ENCODE results near the gene CCL4.
"Not testable (repeated sequence)": the region's sequence is repeated elsewhere in the genome, so short reads cannot be mapped to it uniquely, and the experiment has no call there.

Gene CCL4

DNA sequence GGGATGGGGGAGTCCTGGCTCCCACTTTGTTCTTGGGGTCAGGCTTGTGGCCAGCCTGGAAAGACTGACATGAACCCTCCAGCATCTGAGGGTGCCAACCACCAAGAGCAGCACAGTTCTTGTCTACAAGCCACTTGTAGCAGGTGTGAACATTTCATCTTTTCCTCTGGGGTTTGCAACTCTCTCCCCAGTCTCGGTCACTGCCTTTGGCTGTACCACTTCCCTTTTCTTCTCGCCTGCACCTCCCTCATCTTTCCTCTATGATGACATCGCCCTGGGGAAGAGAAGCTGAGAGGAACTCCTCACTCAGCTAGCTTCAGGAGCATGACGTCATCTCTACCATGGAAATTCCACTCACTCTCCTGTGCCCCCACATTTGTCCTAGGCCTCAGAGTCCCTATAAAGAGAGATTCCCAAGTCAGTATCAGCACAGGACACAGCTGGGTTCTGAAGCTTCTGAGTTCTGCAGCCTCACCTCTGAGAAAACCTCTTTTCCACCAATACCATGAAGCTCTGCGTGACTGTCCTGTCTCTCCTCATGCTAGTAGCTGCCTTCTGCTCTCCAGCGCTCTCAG lies at the start of gene CCL4:
Gene CCL4 (plus strand): TSS at position 427 of the 575 bp plus-strand sequence. CDS start 79 bp downstream, at position 506.
- DNase-seq, result not testable (repeated sequence)

DNA sequence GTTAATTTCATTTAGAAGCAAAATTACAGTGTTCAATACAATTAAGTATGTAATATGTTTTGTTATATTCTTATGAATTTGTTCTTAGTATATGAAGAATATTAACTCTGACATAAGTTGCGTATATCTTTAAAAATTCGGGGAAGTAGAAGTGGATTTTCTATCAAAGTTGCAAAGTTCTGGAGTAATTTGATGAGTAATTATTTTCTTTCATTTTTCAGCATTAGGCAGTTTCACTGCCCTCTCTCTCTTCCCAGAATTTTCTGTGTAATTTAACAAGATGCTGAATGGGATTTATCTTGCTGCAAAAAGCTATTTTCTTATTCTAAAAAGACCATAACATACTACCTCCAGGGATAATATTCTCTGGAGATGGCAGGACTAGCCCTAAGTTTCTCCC lies 48.5 kb upstream of the CCL4 start:
- DNase-seq, result no peak

DNA sequence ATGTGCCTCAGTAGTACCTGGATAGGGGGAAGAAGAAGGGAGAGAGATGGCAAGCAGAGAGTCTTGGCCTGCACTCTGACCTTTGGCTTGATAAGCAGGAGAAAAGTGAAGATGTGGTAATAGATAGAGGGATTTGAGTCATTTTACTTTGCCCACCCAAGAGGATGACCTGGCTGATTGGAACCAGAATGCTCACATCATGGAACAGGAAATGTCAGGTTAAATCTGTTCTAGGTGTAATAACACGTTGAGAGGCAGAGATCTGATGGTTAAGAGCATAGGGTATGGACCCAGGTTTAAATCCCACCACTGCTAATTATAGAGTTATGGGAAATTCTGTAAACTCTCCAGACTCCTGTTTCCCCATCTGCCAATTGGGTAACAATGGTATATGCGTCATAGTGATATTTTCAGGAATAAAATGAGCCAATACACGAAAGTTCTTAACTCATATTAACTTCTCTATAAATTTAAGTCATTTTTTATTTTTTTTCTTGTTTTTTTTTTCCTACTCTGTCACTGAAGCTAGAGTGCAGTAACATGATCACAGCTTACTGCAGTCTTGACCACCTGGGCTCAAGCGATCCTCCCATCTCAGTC lies 47.6 kb upstream of the CCL4 start:
- DNase-seq, result no peak

DNA sequence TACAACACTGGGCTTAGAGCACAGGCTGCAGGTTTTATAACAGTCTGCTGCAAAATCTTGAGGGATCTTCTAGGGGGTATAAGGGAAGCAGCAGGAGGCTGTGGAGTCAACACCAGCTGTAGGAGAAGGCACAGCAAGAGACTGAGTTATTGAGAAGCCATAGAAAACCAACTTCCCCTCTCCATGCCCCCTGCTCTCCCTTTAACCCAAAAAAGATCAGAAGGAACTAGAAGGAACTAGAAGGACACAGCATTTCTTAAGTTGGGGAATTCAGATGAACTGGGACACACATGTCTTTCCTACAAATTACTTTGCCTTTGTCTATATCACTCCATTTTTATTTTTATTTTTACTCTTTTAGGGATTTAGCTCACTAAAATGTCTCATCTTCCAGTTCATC lies 45.7 kb upstream of the CCL4 start:
- DNase-seq, result no peak

DNA sequence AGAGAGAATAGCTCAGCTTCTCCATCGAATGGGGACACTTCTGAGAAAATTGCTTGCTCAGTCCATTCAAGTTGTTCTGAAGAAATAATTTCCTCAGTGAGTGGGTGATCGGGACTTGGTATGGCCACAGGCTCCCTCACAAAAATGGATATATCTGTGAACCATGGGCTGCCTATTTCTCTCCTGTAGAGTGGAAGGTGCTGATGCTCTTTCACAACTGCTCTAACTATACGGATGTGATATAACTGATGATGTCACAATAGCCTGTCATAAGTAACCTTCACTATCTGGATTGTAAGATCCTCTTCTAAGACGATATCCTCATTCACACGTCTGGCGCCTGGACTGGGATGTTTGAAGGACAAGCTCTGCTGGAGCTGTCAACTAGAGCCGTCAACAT lies 44.2 kb upstream of the CCL4 start:
- no peak for DNase-seq

DNA sequence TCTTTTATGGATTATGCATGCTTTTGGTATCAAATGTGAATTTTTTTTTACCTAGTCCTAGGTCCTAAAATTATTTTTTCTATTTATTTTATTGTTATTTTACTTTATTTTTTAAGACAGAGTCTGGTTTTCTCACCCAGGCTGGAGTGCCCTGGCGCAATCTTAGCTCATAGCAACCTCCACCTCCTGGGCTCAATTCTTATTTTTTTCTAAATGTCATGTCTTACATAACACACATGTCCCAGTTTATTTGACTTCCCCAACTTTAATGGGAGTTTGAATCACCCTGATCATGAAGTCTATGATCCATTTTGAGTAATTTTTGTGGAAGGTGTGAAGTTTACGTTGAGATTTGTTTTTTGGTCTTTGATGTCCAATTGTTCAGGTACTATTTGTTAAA lies 42.8 kb upstream of the CCL4 start:
- DNase-seq, result no peak

DNA sequence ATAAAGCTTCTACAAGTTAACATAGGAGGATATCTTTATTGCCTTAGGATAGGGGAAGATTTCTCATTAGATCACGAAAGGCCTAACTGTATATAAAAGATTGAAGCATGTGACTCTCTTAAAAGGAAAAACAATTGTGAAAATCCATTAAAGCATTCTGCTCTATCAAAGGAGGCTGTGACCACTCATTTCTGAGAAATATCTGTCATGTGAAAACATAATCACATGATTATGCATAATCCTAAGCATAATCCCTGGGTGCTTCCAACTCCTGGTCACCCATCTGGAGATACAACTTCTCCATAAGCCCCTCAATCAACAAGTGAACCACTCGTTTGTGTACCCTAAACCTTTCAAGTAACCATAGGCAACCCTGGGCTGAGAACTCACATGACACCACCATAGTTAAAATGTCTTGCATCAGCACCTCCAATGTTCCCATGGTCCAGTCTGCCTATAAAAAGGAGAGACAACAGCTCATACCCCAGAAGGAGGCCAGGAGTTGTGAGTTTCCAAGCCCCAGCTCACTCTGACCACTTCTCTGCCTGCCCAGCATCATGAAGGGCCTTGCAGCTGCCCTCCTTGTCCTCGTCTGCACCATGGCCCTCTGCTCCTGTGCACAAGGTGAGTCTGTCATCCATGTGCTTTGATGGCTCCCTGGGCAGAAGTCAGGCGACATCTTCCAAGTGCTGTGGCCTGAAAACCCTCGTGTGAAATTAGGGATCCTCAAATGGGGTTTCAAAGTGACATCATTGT lies 39.7 kb upstream of the CCL4 start, which contains the start of gene CCL18:
Gene CCL18 (plus strand): TSS at position 487 of the 756 bp plus-strand sequence. CDS start 71 bp downstream, at position 558.
- no peak for DNase-seq

DNA sequence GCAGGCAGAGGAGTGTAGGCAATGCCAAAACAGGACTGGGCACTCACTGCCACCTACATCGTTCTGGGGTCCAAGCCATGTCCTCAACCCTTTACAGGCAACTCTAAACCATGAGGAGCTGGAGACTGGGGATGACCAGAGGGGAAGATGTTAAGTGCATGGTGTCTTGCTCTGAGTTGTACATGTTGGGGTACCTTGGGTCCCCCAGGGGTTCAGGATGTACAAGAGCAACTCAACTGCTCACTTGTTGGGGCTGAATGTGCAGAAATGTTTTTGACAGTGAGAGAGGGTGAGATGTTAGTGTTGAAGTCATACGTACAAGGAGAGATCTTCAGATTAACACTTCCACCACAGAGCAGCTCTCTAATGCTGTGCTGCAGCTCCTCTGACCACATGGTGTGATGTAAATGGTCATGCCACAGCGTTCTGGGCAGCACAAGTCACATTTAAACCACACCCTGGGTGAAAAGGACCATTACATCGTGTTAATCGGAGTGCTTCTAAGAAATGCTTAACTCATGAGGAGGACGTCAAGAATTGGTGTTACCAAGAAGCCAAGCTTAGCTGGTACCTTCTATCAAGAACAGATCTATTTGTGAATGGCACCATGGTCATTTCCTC lies 37.2 kb upstream of the CCL4 start:
- no peak for DNase-seq

DNA sequence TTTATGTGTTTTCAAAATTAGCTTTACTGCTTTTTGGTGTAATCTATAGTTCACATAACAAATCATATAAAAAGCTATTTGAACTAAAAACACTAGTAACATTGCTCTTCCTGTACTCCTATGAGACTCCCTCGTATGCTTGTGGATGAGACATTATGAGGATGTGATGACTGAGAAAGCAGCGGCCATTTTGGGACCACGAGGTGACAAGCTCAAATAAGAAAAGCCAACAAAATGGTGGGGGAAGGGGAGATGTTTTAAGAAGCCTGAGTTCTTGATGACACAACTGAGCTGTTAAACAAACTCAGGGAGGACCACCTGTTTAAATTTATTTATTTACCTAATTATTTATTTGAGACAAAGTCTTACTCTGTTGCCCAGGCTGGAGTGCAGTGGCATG lies 35.1 kb upstream of the CCL4 start:
- no peak for DNase-seq

DNA sequence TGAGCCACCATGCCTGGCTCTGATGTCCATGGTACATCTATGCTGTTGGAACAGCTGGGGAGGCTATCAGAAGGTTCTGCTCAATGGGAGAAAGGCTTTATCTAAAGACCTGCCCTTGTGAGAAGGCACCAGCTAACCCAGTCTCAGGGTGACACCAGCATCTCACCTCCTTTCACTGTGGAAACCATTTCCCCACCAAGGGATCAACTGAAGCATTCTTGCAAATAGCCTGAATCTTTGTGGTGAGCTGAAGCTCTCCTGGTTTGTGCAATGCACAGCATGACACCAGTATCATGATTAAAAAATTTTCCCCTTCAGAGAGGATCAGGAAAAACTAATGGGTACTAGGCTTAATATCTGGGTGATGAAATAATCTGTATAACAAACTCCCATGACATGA lies 34.5 kb upstream of the CCL4 start:
- DNase-seq, result no peak

DNA sequence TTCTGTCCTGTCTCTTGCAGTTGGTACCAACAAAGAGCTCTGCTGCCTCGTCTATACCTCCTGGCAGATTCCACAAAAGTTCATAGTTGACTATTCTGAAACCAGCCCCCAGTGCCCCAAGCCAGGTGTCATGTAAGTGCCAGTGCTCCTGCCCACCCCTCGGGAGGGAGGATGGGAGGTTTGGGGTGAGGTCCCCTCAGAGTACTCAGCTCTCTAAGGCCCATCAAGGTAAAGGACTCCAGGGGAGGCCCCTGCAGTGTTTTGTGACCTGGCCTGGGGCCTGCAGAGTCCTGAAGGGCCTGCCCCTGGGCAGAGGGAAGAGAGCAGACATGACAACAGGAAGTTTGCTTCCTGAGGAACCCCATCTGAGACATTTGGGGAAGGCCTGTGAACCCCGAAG lies 33.2 kb upstream of the CCL4 start:
- no peak for DNase-seq

DNA sequence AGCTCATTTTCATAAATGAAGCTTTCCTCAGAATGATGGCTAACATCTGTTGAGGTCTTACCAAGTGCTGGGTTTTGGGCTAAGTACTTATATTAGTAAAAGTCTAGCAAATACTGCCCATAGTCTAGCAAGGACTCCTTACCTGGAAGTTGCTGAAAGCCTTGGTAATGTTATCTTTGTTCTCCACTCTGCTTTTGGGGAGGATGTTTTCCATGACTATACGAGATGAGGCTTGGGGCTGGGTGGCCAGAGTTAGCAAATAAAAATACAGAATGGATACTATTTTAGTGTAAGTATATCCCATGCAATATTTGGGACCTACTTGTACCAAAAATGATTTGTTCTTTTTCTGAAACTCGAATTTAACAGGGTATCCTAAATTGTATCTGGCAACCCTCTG lies 31.9 kb upstream of the CCL4 start:
- DNase-seq, result no peak

DNA sequence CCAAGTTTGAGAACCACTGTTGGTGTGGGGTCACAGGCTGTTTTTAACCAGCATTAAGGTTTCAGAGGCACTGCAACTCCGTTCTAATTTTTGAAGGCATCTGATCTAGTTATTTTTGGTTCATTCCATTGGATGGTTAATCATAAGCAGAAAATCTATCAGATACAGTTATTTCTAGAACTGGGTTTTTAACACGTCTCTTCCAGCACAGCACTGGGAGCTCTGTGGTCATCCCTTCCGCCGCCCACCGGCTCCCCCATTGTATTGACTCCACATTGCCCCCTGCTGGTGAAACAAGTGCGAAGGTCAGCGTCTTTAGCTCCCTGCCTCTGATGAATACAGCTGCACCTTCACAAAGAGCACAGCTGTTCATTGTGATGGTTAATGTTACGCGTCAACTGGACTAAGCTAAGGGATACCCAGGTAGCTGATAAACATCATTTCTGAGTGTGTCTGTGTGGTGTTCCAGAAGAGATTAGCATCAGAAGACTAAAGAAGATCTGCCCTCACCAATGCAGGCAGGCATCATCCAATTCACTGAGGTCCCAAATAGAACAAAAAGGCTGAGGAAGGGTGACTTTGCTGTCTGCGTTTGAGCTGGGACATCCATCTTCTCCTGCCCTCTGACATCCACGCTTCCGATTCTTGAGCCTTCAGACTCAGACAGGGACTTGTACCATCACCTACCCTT lies 31.1 kb upstream of the CCL4 start:
- peak; percentile 14 for DNase-seq

DNA sequence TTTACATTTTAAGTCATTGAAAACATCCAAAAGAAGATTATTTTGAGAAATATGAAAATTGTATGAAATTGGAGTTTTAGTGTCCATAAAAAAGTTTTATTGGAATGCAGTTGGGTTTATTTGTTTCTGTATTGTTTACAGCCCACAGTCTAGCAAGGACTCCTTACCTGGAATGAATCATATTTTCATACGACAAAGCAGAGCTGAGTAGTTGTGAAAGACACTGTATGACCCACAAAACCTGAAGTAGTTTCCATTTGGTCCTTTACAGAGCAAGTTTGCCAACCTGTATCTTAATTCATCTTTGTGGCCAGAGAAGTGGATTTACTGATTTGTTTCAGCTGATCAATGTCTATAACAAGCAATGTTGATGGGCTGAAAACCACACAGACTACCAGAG lies 29.3 kb upstream of the CCL4 start:
- DNase-seq, result no peak

DNA sequence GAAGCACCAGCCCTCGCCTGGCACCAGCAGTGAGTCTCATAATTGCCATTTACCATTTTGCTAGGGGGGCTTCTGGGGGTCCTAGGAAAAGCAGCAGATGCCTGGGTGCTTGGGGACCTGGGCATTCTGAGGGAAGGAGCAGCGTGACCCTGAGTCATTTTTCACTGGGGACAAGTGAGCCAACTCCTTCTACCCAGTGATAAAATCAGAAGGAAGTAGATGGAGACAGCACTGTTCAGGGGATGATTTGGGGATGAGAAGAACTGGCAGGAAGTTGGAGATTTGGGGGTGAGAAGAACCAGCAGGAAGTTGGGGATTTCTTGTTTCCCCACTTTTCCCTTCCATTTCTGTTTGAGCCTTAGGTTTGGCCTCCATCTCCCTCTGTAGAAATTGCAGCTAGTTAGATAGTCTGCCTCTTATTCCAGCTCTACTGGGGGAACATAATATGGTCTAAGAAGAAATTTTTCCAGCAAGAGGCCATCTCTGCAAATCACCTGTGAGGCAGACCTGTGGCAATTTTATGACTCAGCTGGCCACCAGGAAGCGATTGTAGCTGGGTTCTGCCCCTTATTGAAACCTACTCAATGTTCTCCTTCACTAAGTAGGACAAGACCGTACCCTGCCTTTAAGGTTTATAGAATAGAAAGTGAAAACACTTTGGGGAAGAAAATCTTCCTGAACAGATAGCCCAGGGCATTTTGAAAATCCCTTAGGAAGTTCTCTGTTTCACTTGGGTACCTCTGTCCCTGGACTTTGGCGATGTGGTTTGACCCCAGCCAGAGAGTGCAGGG lies 21.8 kb upstream of the CCL4 start:
- not testable (repeated sequence) for DNase-seq

DNA sequence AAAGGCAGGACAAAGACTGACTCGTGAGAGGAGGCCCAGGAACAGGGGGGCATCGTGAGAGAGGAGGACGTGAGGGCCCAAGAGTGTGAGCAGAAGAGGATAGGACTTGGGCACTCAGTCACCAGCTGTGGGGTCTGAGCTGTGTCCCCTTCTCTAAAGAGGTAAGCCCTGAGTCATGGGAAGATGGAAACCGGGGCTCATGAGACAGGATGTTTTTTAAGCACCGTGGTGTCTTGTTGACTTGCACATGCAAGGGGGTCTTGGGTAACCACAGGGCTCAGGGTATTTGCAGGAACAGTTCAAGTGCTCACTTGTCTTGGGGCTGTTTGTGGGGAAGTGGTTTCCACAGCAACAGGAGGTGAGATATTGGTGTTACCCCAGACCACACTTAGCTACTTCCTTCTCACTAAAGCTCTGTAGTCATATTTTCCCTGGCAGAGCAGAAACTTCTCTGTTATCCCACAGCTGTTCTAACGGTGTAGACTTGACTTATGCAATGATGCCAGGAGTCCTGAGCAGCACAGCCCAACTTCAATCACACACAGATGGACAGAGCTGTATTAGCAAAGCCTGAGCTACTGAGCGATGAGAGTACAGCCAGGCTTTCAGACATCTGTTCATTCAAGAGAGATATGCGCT lies 21.0 kb upstream of the CCL4 start:
- not testable (repeated sequence) for DNase-seq

DNA sequence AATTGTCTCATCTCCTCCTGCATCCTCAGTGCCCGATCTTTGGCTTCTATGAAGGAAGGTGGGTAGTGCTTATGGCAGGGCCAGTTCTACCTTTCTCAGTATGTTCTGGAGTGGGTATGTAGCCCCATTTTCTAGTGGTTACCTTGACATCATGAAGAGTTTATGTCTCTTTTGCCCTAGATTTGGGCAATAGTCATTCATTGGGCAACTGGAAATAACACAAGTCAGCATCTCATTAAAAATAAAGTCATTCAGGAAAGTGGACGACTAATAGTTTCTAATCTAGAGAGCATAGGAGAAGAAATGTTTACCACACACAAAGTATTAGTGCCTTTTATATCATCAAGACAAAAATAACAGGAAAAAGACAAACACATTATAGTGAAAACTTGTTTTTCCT lies 19.9 kb upstream of the CCL4 start:
- not testable (repeated sequence) for DNase-seq

DNA sequence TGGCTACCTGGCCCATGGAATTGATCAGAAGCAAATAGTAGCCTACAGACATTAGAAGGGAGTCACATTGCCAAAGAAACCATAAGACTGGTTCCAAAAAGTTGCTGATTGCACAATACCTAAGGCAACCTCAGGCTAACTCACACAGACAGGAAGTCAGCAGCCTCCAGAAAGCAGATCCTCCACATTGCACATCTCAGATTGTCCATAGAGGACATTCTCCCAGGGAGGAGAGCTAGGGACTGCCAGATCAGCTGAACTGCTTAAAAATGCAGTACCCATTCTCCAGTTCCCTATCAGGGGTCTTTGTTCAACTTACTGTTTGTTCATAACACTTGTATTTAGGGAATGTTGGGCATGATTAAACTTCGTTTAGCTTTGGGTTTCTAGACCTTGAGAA lies 17.9 kb upstream of the CCL4 start:
- no peak for DNase-seq

DNA sequence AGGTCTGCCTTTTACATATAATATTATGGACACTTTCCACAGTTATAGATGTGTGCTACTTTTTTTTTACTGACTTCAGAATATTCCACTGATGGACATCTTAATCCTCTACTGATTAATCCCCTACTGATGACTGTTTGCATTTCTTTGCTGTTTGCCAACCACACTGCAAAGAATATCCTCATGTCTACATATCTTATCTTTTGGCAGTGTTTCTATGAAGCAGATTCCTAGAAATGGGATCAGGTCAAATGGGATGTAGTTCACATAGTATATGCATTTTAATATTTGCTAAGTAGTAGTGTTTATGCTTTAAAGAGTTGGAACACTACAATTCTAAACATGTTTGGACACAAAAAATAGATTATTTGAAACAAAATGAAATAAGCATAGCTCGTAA lies 16.8 kb upstream of the CCL4 start:
- no peak for DNase-seq

DNA sequence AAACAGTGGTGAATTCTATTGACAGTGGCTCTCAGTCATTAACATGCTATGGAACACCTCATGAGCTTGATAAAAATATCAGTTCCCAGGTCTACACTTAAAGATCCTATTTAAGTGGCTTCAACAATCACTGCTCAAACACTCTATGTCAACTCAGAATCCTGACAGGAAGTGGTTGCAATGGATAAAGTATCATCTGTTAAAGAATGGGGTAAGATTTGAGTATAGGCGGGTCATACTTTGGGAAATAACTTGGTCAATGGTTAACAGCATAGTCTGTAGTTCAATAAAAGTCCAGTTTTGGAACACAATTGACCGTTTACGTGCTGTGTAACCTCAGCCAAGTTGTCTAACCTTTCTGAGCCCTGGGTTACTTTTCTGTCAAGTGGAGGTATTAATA lies 16.2 kb upstream of the CCL4 start:
- DNase-seq, result not testable (repeated sequence)

DNA sequence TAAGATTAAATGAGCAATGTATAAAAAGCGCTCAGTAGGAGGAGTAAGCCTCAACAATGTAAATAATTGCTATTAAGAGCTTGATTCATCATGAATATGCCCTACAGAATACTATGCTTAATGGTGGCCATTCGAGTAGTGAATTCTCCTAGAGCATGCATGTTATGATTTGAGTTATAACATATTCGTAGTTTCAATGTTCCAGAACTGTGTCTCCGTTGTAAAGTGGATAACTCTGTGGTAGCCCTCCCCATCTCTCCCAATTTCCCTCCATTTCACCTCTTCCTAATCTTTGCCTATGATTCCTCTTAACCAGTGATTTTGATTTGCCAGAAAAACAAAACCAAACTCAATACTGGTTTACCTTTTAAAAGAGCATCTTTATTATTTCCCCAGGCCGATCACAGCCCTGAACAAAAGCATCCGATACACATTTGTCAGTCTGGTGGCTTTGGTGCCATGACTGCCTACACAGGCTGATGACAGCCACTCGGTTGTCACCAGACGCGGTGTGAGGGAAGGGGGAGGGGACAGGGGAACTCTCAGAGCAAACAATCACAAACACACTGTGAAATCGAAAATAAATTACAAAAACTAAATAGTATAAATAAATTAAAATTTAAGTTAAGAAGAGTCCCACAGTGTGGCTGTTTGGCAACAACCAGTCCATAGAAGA lies 15.6 kb upstream of the CCL4 start:
- DNase-seq, result not testable (repeated sequence)
